GM23338 (cell line): ENCODE measurements around the gene INHBC. TPM values are rescaled to one million over a fixed set of nuclear protein-coding genes. Genes with fewer than 3 reads are reported as not detected.

ENCODE experiments used
- ATAC-seq: fragments of 200-7000 bp; cut with Tn5 transposase; 3 replicates; pipeline ENCODE4 v1.9.1; 2020
- DNase-seq: peaks from one replicate; pipeline ENCODE4 v3.0.0-alpha.2; 2015; ENCODE audit warnings: low spot score
- H2AFZ ChIP-seq: fragments of 200-600 bp; sonication (generic); 2 replicates; pipeline ENCODE4 v1.8.0; 2016; ENCODE audit warnings: antibody characterized with exemption, mild to moderate bottlenecking, moderate library complexity
- H3F3A ChIP-seq: fragments of 200-600 bp; sonication (generic); replicated peaks from 2 replicates; pipeline ENCODE4 v1.8.0; 2017; ENCODE audit warnings: antibody characterized with exemption, mixed run types, low read depth
- H3K27ac ChIP-seq: fragments of 200-600 bp; sonication (generic); 2 replicates; pipeline ENCODE4 v1.6.1; 2016; ENCODE audit warnings: low read depth
- H3K27me3 ChIP-seq: fragments of 200-600 bp; sonication (generic); 2 replicates; pipeline ENCODE4 v1.8.0; 2016; ENCODE audit warnings: mild to moderate bottlenecking, mixed run types, moderate library complexity; ENCODE audit not compliant: insufficient read depth
- H3K36me3 ChIP-seq: fragments of 200-600 bp; sonication (generic); 2 replicates; pipeline ENCODE4 v1.8.0; 2016; ENCODE audit warnings: mild to moderate bottlenecking; ENCODE audit not compliant: insufficient read depth
- H3K4me1 ChIP-seq: fragments of 200-600 bp; sonication (generic); 2 replicates; pipeline ENCODE4 v1.8.0; 2016; ENCODE audit warnings: mild to moderate bottlenecking, moderate library complexity; ENCODE audit not compliant: insufficient read depth
- H3K4me2 ChIP-seq: fragments of 200-600 bp; sonication (generic); 2 replicates; pipeline ENCODE4 v1.7.1; 2017; ENCODE audit warnings: mixed run types
- H3K4me3 ChIP-seq: fragments of 200-600 bp; sonication (generic); 2 replicates; pipeline ENCODE4 v1.6.1; 2016; ENCODE audit warnings: mixed run types
- H3K79me2 ChIP-seq: fragments of 200-600 bp; sonication (generic); replicated peaks from 2 replicates; pipeline ENCODE4 v1.8.0; 2017; ENCODE audit warnings: mild to moderate bottlenecking; ENCODE audit not compliant: insufficient read depth
- H3K9me2 ChIP-seq: fragments of 200-600 bp; sonication (generic); 2 replicates; pipeline ENCODE4 v1.8.0; 2017; ENCODE audit not compliant: insufficient read depth
- H4K20me1 ChIP-seq: fragments of 200-600 bp; sonication (generic); replicated peaks from 2 replicates; pipeline ENCODE4 v1.8.0; 2017; ENCODE audit warnings: mild to moderate bottlenecking; ENCODE audit not compliant: insufficient read depth
- H3K27ac Mint-ChIP-seq: 2 replicates; pipeline ENCODE4 v1.8.0; 2020; ENCODE audit warnings: inconsistent platforms, mild to moderate bottlenecking, moderate library complexity, mixed read lengths
- H3K27me3 Mint-ChIP-seq: 3 replicates; pipeline ENCODE4 v1.8.0; 2022; ENCODE audit warnings: low read depth, mild to moderate bottlenecking, moderate library complexity, mixed read lengths, inconsistent platforms; ENCODE audit not compliant: insufficient read depth, poor library complexity
- H3K36me3 Mint-ChIP-seq: 3 replicates; pipeline ENCODE4 v1.8.0; 2021; ENCODE audit warnings: low read depth, mild to moderate bottlenecking, inconsistent platforms, moderate library complexity, mixed read lengths
- H3K4me1 Mint-ChIP-seq: 3 replicates; pipeline ENCODE4 v1.8.0; 2020; ENCODE audit warnings: mild to moderate bottlenecking, inconsistent platforms, mixed read lengths
- H3K4me3 Mint-ChIP-seq: 3 replicates; pipeline ENCODE4 v1.8.0; 2021; ENCODE audit warnings: moderate library complexity, mild to moderate bottlenecking, inconsistent platforms, mixed read lengths
- H3K9me3 Mint-ChIP-seq: 3 replicates; pipeline ENCODE4 v1.8.0; 2020; ENCODE audit warnings: moderate library complexity, mild to moderate bottlenecking, inconsistent platforms, mixed read lengths
- CREB1 ChIP-seq: fragments of 250-450 bp; sonication (Bioruptor Pico); IDR thresholded peaks from 2 replicates; pipeline ENCODE4 v1.5.0; 2020; ENCODE audit warnings: low read depth, mild to moderate bottlenecking, moderate library complexity
- ETS1 ChIP-seq: IDR thresholded peaks from 2 replicates; pipeline ENCODE4 v1.6.1; 2016; ENCODE audit warnings: antibody characterized with exemption
- EZH2 ChIP-seq: fragments of 200-600 bp; sonication (generic); IDR thresholded peaks from one replicate; pipeline ENCODE4 v1.8.0; 2017; ENCODE audit warnings: antibody characterized with exemption, mild to moderate bottlenecking, low read depth; ENCODE audit not compliant: unreplicated experiment
- EZH2phosphoT487 ChIP-seq: fragments of 200-600 bp; sonication (generic); IDR thresholded peaks from one replicate; pipeline ENCODE4 v1.8.1; 2018; ENCODE audit warnings: antibody characterized with exemption; ENCODE audit not compliant: unreplicated experiment
- JUNB ChIP-seq: IDR thresholded peaks from one replicate; pipeline ENCODE4 v1.6.1; 2016; ENCODE audit warnings: antibody characterized with exemption; ENCODE audit not compliant: unreplicated experiment
- NANOG ChIP-seq: IDR thresholded peaks from 2 replicates; pipeline ENCODE4 v1.6.1; 2016; ENCODE audit warnings: antibody characterized with exemption, borderline replicate concordance
- POLR2AphosphoS5 ChIP-seq: IDR thresholded peaks from 2 replicates; pipeline ENCODE4 v1.6.1; 2016; ENCODE audit warnings: antibody characterized with exemption, low read depth
- STAT1 ChIP-seq: IDR thresholded peaks from one replicate; pipeline ENCODE4 v1.6.1; 2016; ENCODE audit warnings: antibody characterized with exemption; ENCODE audit not compliant: unreplicated experiment
- ZNF114 ChIP-seq: fragments of 250-450 bp; sonication (Bioruptor Pico); IDR thresholded peaks from 2 replicates; pipeline ENCODE4 v1.5.0; 2020; ENCODE audit warnings: mild to moderate bottlenecking, moderate library complexity
- ZNF331 ChIP-seq: fragments of 250-450 bp; sonication (Bioruptor Pico); IDR thresholded peaks from 2 replicates; pipeline ENCODE4 v1.5.0; 2020; ENCODE audit warnings: low read depth, mild to moderate bottlenecking, moderate library complexity
- polyA plus RNA-seq: library from polyadenylated mRNA; unstranded; fragments of >200 nt; fragmentation: Nextera tagmentation; extraction: Ambion mirVana; gene quantifications from 2 replicates; pipeline ENCODE4 v1.2.1, GENCODE V29; 2016
- total RNA-seq: library from RNA; depleted of rRNA; stranded (reverse); fragments of >200 nt; shearing (Covaris generic); gene quantifications from 2 replicates; pipeline ENCODE4 v1.2.3, GENCODE V29; 2014
- TF ChIP-seq, protein P1 (sequence below), 2 experiments: fragments of 200-600 bp in 1 of 2; sonication (generic) in 1 of 2; conservative IDR thresholded peaks; 2 replicates each; pipeline versions ENCODE4 v1.5.1 to v1.6.1; 2016 to 2017; ENCODE audit warnings: antibody characterized with exemption in 2 of 2, low read depth in 2 of 2, mild to moderate bottlenecking in 2 of 2, moderate library complexity in 1 of 2
- TF ChIP-seq, protein P2 (sequence below): IDR thresholded peaks from one replicate; pipeline ENCODE4 v1.6.1; 2018; ENCODE audit warnings: antibody characterized with exemption; ENCODE audit not compliant: unreplicated experiment

The INHBC gene
- total and polyA plus RNA-seq, 2 experiments from 2014 or later = 0.53 TPM; not detected in 1

GRCh38 chr12:57388425-57388824 lies 46.2 kb upstream of the INHBC start (continued):
- TF ChIP-seq STAT1 (no peak), EZH2 (no peak), CREB1 (no peak), EZH2phosphoT487 (no peak), NANOG (no peak), ZNF114 (no peak)
- TF ChIP-seq, protein P1, sequence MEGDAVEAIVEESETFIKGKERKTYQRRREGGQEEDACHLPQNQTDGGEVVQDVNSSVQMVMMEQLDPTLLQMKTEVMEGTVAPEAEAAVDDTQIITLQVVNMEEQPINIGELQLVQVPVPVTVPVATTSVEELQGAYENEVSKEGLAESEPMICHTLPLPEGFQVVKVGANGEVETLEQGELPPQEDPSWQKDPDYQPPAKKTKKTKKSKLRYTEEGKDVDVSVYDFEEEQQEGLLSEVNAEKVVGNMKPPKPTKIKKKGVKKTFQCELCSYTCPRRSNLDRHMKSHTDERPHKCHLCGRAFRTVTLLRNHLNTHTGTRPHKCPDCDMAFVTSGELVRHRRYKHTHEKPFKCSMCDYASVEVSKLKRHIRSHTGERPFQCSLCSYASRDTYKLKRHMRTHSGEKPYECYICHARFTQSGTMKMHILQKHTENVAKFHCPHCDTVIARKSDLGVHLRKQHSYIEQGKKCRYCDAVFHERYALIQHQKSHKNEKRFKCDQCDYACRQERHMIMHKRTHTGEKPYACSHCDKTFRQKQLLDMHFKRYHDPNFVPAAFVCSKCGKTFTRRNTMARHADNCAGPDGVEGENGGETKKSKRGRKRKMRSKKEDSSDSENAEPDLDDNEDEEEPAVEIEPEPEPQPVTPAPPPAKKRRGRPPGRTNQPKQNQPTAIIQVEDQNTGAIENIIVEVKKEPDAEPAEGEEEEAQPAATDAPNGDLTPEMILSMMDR (conservative IDR thresholded peaks at IDR 0.05; ENCODE audit: low read depth in 2 of 2) = no peak

GRCh38 chr12:57389033-57389432 lies 45.6 kb upstream of the INHBC start:
- Histone ChIP-seq H3K4me2 (no peak overlapping the region), H3F3A (no peaks in the 10 kb centered on the region), H2AFZ (no peak overlapping the region), H3K9me2 (no peaks in the 10 kb centered on the region), H3K27me3 (no peaks in the 10 kb centered on the region), H3K27ac (no peak overlapping the region), H3K79me2 (no peaks in the 10 kb centered on the region), H3K4me1 (peaks cover 9% of the 10 kb centered on the region; the same call in 1 of the 2 replicates), H3K4me3 (no peak overlapping the region), H3K36me3 (no peaks in the 10 kb centered on the region; the same call in 1 of the 2 replicates), H4K20me1 (no peaks in the 10 kb centered on the region; the same call in 1 of the 2 replicates)
- peaks cover 23% of the 10 kb centered on the region for H3K36me3 Mint-ChIP-seq
- H3K9me3 Mint-ChIP-seq = no peaks in the 10 kb centered on the region
- DNase-seq (no peak), ATAC-seq (no peak)
- no peak overlapping the region for H3K27ac Mint-ChIP-seq
- H3K27me3 Mint-ChIP-seq = peaks cover 4% of the 10 kb centered on the region
- no peak overlapping the region for H3K4me3 Mint-ChIP-seq
- H3K4me1 Mint-ChIP-seq = peaks cover 12% of the 10 kb centered on the region
- TF ChIP-seq ETS1 = no peak
- no peak for TF ChIP-seq ZNF331 (CRISPR knock-in tag)
- TF ChIP-seq EZH2phosphoT487 = no peak
- TF ChIP-seq ZNF114 = no peak
- TF ChIP-seq STAT1 = no peak
- TF ChIP-seq, protein P2, sequence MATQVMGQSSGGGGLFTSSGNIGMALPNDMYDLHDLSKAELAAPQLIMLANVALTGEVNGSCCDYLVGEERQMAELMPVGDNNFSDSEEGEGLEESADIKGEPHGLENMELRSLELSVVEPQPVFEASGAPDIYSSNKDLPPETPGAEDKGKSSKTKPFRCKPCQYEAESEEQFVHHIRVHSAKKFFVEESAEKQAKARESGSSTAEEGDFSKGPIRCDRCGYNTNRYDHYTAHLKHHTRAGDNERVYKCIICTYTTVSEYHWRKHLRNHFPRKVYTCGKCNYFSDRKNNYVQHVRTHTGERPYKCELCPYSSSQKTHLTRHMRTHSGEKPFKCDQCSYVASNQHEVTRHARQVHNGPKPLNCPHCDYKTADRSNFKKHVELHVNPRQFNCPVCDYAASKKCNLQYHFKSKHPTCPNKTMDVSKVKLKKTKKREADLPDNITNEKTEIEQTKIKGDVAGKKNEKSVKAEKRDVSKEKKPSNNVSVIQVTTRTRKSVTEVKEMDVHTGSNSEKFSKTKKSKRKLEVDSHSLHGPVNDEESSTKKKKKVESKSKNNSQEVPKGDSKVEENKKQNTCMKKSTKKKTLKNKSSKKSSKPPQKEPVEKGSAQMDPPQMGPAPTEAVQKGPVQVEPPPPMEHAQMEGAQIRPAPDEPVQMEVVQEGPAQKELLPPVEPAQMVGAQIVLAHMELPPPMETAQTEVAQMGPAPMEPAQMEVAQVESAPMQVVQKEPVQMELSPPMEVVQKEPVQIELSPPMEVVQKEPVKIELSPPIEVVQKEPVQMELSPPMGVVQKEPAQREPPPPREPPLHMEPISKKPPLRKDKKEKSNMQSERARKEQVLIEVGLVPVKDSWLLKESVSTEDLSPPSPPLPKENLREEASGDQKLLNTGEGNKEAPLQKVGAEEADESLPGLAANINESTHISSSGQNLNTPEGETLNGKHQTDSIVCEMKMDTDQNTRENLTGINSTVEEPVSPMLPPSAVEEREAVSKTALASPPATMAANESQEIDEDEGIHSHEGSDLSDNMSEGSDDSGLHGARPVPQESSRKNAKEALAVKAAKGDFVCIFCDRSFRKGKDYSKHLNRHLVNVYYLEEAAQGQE = no peak
- TF ChIP-seq JUNB = no peak
- no peak for TF ChIP-seq POLR2AphosphoS5
- no peak for TF ChIP-seq EZH2
- TF ChIP-seq NANOG = no peak
- no peak for TF ChIP-seq CREB1
- TF ChIP-seq, protein P1 (conservative IDR thresholded peaks at IDR 0.05; ENCODE audit: low read depth in 2 of 2) = no peak
